Smooth muscle cell of the brain vasculature (primary cell): Measurements from ENCODE around the gene SLC35E4.

Experiments
- DNase-seq: peaks from one replicate; pipeline ENCODE4 v3.0.0-alpha.2; 2012; ENCODE audit warnings: low read depth, low spot score

Gene SLC35E4

GRCh38 chr22:30689622-30690021 is 54.0 kb downstream of the SLC35E4 start:
- DNase-seq = no peak

- no peak for DNase-seq
Observed at GRCh38 chr22:30691204-30691603, 55.6 kb downstream of the SLC35E4 start.

- no peak for DNase-seq
Observed at GRCh38 chr22:30694171-30694639, 58.6 kb downstream of the SLC35E4 start.

- DNase-seq = no peak
Observed at GRCh38 chr22:30694640-30695350, 59.2 kb downstream of the SLC35E4 start, which contains the start of gene OSBP2. Gene OSBP2 (plus strand): TSS chr22:30694874. CDS start chr22:30694910, 36 bp downstream.

- no peak for DNase-seq
Observed at GRCh38 chr22:30695351-30695851, 59.8 kb downstream of the SLC35E4 start.

GRCh38 chr22:30695871-30696655 is 60.5 kb downstream of the SLC35E4 start:
- no peak for DNase-seq
